SK-MEL-5 (cell line): ENCODE results near the gene AHDC1. TPM values are rescaled to one million over a fixed set of nuclear protein-coding genes. Genes with fewer than 3 reads are reported as not detected.
"Not testable (repeated sequence)": the region's sequence is repeated elsewhere in the genome, so short reads cannot be mapped to it uniquely, and the experiment has no call there.

Experiments
- DNase-seq: peaks from one replicate; pipeline ENCODE4 v3.0.0-alpha.2; 2016; ENCODE audit warnings: low read depth, low spot score
- in situ Hi-C: cut with HindIII; loops from 2 replicates; pipeline ENCODE4 v1.10.0; 2016; ENCODE audit warnings: low sequenced_read_pairs, high pct_unique_total_duplicates, low pct_unique_long_range_greater_than_20kb
- total RNA-seq: library from RNA; depleted of rRNA; stranded (reverse); fragments of >200 nt; shearing (Covaris generic); gene quantifications from 2 replicates; pipeline ENCODE4 v1.2.3, GENCODE V29; 2014

Gene AHDC1
- total RNA-seq, 1 experiment from 2014 or later = 4.4 TPM

DNA sequence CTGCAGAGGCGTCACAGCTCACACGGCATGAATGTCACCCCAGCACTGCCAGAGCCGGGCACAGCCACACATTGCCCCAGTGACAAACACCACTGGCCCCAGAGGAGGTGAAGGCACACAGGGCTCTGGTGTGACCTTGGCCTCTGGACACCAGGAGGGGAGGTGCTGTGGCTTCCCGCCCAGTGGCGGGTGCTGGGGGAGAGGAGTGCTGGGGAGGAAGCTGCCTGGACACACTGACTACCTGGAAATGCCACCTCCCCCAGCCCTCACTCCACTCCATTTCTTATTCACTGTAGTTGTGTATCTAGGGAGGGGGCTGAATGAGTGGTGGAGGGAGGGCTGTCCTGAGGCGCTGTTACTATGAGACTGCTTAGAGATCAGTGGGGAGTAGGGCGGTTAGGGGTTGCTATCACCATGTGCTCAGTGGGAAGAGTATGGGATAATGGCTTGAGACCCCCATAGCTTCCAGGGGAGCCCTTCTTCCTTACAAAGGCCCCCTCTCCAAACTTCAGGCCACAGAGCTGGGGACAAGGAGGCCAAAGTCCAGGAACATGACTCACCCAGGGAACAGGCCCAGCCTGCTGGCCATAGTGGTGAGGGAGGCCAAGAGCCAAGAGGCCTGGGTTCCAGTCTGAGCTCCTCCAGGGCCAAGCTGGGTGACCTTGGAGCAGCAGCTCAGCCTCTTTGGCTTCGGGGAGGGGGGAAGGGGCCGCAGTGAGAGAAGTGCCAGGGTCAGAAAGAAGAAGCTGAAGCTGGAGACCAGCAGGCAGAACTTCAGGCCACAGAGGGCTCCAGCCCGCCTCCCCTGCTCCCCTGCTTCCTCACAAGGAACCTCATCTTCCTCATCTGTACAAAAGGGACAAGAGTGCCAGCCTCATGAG is 40.1 kb downstream of the AHDC1 start:
- in situ Hi-C loops = no loop called here
- DNase-seq = no peak

DNA sequence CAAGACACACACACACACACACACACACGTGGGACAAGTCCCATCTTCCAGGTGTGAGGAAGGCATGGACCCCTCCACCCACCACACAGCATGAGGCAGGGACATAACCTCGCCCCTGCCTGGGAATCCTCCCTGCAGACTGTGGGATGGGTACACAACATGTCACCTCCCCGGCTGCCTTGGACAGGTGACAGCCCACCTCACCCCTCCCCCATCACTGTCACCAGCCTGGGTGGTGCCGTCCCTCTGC is 40.7 kb downstream of the AHDC1 start:
- DNase-seq = no peak
- in situ Hi-C loops = no loop called here

DNA sequence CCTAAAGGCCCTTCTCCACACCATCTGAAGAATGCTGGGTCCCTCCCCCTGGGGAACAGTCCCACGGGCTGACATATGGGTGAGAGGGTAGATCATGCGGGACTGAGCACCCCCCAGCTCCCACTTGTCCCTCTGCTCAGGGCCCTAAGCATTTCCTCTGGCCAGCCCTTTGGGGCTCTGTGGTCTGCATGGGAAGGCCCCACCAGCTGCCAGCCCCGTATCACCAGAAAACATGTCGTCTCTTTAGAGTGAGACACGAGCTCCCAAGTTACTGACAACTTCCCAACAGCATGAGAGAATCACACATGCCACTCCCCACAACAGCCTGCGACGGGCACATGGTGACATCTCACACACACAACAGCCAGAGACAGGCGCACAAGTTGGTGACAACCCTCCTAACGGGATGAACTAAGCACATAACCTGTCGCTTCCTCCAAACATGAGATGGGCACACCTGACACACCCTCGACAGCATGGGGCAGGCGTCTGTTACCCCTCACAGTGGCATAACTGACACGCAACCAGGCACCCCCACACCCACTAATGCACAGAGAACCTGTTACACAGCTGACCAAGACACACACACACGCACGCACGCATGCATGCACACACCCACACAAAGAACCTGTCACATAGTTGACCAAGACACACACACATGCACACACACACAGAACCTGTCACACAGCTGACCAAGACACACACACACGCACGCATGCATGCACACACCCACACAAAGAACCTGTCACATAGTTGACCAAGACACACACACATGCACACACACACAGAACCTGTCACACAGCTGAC is 41.2 kb downstream of the AHDC1 start:
- no peak for DNase-seq
- in situ Hi-C loops = no loop called here

DNA sequence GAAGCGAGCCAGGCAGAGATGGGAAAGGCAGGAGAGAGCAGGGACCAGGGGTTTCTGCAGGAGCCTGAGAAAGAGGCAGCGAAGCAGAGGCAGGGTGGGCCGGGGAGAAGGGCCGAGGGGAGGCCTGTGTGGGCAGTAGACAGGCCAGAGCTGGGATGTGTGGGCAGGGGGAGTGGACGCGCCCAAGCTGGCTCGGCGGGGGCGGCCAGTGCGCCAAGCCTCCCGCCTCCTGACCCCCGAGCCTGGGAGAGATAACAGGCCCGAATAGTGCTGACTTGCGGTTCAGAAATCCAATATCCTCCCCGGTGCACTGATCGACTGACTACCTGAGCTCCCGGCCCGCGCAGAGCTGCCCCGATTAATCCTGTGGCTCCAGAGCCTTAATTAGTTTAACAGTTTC is 41.9 kb downstream of the AHDC1 start:
- in situ Hi-C loops = no loop called here
- no peak for DNase-seq

DNA sequence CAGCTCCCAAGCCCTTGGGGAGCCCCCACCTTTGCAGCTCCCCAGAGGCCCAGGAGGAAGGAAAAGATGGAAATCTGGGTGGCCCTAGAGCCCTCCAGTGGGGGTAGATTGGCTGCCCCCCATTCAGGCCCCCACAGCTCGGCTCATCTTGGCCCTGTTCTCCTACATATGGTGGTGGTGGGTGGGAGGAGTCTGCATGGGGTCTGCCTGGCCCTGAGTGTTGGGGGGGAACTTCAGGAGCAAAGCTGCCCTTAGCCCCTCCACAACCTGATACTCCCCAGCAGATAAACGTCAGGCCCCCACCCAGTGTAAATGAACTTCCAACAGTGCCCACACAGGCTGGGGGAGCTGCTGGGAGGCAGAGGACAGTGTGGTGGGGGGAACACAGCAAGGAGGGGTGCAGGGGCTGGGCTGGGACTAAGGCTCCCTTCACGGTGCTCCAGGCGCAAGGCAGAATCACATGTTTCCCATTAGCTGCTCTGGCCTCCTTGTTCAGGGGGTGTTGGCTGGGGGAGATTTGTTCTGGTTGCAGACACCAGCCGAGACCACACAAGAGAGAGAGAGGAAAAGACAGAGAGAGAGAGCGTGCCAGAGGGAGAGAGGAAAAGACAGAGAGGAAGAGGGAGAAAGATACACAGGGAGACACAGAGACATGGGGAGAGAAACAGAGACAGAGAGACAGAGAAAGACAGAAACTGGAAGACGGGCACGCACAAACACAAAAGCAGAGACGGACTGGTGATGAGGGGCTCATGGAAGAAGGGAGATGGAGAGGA is 42.6 kb downstream of the AHDC1 start:
- no peak for DNase-seq
- in situ Hi-C loops = no loop called here

DNA sequence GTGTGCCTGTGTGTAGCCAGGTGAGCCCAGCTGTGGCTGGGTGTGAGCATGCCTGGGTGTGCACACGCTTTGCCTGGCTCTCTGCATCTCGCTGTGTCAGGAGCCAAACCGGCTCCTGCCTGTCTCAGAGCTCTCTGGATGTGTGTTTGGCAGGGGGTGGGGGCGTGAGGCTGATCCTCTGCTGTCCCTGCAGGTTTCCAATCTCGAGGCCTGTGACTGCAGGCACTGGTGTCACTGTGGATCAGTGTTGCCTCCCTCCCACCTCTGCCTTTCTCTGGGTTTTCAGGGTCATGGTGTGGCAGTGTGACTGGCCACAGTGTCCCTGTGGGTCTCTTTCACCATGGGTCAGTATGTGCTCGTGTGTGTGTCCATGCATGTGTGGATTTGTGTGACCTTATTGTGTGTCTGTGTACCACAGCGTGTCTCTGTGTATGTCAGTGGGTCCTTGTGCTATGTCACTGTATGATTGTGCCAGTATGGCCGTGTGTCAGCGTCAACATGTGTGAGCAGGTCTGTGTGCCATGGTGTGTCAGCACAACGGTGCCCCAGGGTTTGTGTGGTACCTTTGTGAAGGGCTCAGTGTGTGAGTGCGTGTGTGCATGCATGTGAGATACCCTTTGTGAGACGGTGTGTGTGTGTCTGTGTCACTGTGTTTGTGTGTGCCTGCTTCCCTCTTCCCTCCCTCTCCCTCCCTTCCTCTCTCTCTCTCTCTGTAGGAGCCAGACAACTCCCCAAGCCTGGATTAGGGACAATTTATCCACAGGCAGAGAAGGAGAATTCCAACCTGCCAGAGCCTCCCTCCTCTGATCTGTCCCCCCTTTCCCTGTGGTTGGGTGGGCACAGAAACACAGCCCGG is 43.4 kb downstream of the AHDC1 start:
- in situ Hi-C loops = no loop called here

DNA sequence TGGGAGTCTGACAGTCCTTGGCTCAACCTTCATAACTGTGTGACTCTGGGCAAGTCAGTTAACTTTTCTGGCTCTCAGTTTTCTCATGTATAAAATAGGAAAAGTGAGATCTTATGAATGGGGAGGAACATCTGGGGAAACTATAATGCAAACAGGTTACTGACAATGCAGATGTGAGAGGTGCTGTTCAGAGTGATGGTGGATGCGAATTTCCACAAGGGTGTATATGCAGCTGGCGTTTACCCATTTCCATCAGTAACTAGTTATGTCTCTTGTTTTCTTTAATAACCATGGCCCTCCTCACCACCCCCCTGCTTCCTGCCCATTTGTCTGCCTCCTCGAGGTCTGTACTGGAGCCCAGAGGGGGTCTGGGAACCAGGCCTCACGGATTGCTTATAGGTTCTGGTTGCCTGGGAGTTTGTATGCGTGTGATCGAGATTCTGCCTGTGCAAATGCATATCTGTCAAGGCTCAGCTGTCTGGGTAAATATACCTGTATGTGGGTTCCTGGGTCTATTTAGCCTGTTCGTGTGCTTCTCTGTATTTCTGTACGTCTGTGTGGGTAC is 44.4 kb downstream of the AHDC1 start:
- DNase-seq = no peak
- in situ Hi-C loops = no loop called here

More for the DNA sequence above, 43.4 kb downstream of the AHDC1 start:
- DNase-seq = no peak

DNA sequence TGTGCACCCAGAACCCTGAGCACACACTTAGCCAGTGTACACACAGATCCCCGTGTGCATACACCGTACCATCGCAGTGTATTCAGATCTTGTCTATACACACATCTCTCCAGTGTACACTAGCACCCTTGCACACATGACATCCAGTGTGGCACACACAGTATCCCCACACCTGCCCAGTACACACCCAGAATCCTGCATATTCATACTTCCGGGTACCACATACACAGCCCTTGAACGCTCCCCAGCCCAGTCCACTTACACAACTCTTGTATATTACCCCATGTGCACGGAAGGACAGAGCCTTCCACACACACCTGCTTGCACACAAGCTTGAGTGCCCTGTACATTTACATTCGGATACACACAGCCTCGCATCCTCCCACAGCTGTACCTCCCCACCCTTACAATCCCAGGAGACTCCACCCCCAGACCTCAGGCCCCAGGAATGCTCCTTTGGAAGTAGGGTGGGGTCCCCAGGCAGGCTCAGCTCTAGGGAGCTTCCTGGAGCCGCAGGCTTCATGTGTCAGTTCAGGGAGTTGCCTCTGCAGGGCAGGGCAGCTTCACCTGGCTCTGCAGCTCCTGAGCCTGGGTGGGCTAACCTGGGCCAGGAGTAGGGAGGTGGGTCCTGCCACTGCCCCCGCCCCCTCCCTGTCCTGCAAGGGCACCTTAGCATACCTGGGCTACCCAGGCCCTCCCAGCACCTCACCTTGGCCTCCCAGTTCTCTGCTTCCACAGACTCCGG is 46.2 kb downstream of the AHDC1 start:
- in situ Hi-C loops = no loop called here
- DNase-seq = no peak

DNA sequence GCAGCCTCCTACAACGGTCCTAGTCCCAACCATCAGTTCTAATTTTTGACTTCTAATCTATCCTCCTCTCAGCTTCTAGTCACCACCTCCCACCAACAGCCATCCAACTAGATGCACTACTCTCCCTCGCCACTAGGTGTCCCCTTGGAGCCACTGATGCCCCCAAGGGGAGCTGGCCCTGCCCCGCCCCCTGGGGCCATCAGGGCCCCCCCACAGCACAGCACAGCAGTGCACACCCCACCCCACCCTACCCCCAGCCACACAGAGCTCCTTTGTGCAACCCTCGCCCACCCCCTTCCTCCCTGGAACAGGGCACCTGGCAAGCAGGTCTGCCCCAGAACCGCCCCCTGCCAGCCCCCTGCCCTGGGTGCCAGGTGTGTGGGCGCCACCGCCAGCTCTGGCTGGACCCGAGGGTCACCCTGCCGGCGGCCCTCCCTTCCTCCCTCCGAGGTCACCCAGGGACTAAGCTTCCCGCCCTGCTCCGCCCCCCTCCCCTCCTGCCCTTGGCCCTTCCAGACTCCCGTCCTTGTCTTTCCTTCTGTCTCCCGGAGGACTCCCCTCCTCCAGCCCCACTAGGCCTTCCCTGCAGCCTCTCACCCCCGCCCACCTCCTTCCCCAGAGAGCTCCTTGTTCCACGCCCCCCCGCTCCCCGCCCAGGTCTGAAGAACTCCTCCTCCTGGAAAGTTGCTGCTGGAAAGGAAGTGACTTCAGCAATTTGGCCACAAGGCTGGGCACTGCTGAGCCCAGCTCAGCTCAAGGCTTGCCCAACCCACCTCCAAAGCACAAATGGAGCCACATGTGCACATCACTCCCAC is 47.0 kb downstream of the AHDC1 start:
- in situ Hi-C loops = no loop called here

DNA sequence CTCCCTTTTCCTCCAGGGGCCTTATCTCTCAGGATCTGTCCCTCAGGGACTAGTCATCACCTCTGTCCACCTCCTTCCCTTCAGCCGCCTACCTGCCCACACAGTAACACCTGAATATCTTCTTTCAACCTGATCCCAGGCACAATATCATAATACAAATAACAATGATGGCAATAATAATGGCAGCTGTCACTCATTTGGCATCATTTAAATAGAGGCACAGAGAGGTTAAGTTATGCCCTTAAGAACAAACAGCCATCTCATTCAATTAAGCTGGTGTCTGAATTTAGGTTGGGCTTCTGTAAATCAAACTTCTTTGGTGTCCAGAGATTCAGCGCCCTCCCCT is 47.5 kb downstream of the AHDC1 start:
- DNase-seq = no peak
- in situ Hi-C loops = no loop called here

More for the DNA sequence above, 47.0 kb downstream of the AHDC1 start:
- peak; percentile 88 for DNase-seq

DNA sequence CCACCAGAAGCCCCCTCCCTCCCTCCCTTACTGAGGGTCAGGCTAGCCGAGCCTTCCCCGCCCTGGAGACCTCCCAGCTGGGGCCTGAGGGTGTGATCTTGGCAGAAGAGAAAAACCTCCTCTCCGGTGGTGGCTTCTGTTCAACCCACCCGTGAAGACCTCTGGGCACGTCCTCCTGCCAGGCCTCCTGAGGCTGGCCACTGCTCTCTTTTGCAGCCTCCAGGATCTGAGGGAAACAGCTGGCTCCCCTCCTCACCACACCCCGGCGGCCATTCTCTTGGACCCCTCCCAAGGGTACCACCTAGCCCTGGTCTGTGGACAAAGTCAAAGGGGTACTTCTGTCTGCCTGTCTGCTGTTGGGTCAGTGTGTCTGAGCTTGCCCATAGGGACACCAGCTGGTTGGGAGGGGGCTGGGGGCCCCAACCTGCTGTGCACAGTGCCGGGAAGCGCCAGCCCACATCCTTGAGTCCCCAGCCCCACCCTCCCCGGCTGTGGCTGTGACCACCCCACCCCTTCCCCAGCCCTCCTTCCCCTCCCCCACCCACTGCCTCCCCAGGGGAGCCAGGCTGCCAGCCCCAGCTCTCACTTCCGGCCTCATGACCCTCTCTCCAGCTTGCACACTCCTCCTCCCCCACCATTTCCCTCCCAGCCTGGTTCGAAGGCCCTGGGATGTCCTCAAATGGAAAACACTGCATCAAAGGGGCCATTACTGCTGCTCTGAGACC is 48.1 kb downstream of the AHDC1 start:
- in situ Hi-C loops = no loop called here
- DNase-seq = peak; percentile 17

DNA sequence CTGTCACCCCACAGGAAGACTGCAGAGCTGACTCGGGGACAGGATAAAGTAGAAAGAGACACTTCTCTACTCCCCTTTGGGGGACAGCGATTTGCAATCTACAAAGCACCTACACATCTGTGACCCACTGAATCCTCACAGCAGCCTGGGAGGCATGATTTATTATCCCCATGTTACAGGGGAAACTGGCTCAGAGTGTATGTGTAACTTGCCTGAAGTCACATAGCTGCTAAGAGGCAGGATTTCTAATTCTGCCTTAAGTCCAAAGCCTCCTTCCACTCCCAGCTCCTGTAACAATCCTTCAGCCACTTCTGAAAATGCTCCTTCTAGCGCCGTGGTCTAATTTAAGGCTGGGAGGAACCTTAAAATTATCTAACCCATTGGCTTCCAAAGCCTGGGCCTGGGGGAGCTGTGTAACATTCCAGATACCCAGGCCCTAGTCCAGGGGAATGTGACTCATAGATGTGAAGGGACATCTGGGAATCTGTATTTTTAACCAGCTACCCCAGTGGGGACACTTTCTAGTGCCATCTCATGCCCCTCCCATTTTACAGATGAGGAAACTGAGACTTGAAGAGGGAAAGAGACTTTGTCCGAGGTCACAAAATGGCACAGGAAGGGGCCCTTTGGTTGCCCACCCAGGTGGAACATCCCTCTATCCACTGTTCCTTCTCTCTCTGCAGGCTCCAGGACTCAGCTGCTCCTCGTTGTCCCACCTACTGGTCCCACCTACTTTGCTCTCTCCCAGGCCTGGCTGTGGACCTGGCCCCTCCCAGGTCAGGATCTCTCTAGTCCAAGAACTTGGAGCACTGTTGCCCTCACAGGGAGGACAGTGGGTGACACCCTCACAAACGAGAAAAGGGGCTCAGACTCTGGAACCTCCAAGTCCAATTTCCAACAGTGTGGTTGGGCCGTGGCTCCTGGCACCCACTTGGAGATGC is 48.9 kb downstream of the AHDC1 start:
- in situ Hi-C loops = no loop called here
- no peak for DNase-seq

DNA sequence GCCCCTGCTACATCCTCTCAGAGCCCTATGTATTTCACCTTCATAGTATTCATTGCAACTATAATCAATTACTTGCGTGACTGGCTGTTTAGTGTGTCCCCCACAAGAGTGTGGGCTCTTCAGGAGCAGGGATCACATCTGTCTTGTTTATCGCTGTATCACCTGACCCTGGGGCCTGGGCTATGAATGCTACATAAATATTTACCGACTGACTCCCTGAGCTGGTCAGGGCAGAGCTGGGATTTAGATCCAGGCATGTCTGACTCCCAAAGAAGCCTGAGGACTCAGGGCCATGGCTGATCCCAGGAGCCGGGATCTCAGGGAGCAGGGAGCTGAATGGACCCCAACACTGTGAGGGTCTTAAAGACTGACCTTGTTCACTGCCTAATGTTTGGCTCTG is 49.7 kb downstream of the AHDC1 start:
- no peak for DNase-seq
- in situ Hi-C loops = no loop called here

DNA sequence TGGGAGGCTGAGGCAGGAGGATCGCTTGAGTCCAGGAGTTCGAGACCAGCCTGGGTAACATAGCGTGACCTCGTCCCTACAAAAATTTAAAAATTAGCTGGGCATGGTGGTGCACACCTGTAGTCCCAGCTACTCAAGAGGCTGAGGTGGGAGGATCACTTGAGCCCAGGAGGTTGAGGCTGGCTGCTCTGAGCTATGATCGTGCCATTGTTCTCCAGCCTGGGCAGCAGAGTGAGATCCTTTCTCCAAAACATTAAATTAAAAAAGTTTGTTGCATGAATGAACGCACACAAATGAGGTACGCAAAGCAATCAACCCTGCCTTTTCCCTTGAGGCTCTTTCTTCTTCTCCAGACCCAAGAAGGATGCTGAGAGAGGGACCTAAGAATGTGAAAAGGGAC is 50.1 kb downstream of the AHDC1 start:
- DNase-seq, in situ Hi-C loops: not testable (repeated sequence)
